Measurements from ENCODE around the gene CEP85. TPM values are rescaled to one million over a fixed set of nuclear protein-coding genes. Genes with fewer than 3 reads are reported as not detected.
A peak's percentile ranks its signal among the peaks of the same experiment; 100 is the strongest.

Gene CEP85
- total and polyA plus RNA-seq, 9 of the 15 experiments (the other 6 are each of a cell fraction or from before 2014, with no cell fraction given): 42.1 to 140 (median 92.6) TPM

DNA sequence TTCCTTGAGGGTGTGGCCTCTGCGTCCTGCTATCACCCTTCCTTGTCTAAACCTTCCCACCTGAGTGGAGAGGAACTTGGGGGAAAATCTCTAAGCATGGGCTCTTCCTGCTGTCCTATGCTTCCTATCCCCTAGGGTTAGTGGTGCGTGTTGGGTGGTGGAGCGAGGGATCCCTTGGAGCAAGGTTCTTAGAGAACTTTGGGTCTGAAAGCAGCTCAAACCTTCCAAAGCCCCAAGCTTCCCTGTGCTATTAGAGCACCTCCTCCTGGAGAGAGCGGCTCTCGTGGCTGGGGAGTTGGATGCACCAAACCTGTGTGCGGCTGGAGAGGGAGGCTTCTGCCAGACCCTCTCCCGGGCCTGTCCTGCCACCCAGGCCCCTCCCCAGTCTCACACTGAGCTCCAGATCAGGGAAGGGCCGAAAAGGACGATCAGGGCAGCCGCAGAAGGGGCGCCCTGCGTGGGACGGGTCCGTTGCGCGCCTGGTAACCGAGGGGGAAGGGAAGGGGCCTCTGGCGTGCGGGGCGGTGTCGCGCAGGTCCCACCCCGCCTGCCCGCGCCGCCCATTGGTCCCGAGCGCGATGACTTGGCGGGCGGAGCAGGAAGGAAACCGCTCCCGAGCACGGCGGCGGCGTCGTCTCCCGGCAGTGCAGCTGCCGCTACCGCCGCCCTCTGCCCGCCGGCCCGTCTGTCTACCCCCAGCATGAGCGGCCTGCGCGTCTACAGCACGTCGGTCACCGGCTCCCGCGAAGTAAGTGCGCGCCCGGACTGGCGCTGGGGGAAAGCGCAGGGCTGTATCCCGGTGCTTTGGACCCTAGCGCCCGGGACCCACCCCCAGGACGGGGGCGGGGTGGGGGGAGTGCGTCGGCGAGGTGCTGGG, 45.7 kb downstream of the CEP85 start, which contains the start of gene SH3BGRL3 (continued):
- peak; percentile 47; the same call in 1 of the 2 replicates for TF ChIP-seq ZNF263 (CRISPR knock-in tag; IDR thresholded peaks at IDR 0.05; ENCODE audit: borderline replicate concordance)
- no peak for TF ChIP-seq BRF1 (IDR thresholded peaks at IDR 0.05; ENCODE audit: borderline replicate concordance, extremely low read depth, insufficient read length)
- peak; percentile 84 for TF ChIP-seq POLR2A (conservative IDR thresholded peaks at IDR 0.05)
- TF ChIP-seq ESRRA (IDR thresholded peaks at IDR 0.05; ENCODE audit: borderline replicate concordance, low read depth): no peak
- TF ChIP-seq MCM2 (IDR thresholded peaks at IDR 0.05; ENCODE audit: low read depth): no peak
- no peak for TF ChIP-seq ZBED1 (IDR thresholded peaks at IDR 0.05)
- TF ChIP-seq EWSR1 (IDR thresholded peaks at IDR 0.05; ENCODE audit: borderline replicate concordance, low read depth, partially characterized antibody): no peak
- TF ChIP-seq NELFE (IDR thresholded peaks at IDR 0.05; ENCODE audit: insufficient read depth, insufficient read length): no peak
- TF ChIP-seq, protein P1, sequence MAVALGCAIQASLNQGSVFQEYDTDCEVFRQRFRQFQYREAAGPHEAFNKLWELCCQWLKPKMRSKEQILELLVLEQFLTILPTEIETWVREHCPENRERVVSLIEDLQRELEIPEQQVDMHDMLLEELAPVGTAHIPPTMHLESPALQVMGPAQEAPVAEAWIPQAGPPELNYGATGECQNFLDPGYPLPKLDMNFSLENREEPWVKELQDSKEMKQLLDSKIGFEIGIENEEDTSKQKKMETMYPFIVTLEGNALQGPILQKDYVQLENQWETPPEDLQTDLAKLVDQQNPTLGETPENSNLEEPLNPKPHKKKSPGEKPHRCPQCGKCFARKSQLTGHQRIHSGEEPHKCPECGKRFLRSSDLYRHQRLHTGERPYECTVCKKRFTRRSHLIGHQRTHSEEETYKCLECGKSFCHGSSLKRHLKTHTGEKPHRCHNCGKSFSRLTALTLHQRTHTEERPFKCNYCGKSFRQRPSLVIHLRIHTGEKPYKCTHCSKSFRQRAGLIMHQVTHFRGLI (CRISPR knock-in tag; IDR thresholded peaks at IDR 0.05): no peak
- TF ChIP-seq, protein P2, sequence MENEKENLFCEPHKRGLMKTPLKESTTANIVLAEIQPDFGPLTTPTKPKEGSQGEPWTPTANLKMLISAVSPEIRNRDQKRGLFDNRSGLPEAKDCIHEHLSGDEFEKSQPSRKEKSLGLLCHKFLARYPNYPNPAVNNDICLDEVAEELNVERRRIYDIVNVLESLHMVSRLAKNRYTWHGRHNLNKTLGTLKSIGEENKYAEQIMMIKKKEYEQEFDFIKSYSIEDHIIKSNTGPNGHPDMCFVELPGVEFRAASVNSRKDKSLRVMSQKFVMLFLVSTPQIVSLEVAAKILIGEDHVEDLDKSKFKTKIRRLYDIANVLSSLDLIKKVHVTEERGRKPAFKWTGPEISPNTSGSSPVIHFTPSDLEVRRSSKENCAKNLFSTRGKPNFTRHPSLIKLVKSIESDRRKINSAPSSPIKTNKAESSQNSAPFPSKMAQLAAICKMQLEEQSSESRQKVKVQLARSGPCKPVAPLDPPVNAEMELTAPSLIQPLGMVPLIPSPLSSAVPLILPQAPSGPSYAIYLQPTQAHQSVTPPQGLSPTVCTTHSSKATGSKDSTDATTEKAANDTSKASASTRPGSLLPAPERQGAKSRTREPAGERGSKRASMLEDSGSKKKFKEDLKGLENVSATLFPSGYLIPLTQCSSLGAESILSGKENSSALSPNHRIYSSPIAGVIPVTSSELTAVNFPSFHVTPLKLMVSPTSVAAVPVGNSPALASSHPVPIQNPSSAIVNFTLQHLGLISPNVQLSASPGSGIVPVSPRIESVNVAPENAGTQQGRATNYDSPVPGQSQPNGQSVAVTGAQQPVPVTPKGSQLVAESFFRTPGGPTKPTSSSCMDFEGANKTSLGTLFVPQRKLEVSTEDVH (IDR thresholded peaks at IDR 0.05; ENCODE audit: low read depth, partially characterized antibody): peak; percentile 76
- TF ChIP-seq THRAP3 (IDR thresholded peaks at IDR 0.05; ENCODE audit: borderline replicate concordance): no peak; the same call in 1 of the 2 replicates
- TF ChIP-seq, protein P3, sequence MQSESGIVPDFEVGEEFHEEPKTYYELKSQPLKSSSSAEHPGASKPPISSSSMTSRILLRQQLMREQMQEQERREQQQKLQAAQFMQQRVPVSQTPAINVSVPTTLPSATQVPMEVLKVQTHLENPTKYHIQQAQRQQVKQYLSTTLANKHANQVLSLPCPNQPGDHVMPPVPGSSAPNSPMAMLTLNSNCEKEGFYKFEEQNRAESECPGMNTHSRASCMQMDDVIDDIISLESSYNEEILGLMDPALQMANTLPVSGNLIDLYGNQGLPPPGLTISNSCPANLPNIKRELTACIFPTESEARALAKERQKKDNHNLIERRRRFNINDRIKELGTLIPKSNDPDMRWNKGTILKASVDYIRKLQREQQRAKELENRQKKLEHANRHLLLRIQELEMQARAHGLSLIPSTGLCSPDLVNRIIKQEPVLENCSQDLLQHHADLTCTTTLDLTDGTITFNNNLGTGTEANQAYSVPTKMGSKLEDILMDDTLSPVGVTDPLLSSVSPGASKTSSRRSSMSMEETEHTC (IDR thresholded peaks at IDR 0.05): peak; percentile 56; the same call in 1 of the 2 replicates
- TF ChIP-seq HOXB6 (CRISPR knock-in tag; IDR thresholded peaks at IDR 0.05; ENCODE audit: borderline replicate concordance): no peak
- no peak for TF ChIP-seq ZNF668 (CRISPR knock-in tag; IDR thresholded peaks at IDR 0.05)
- TF ChIP-seq SLC30A9 (CRISPR knock-in tag; IDR thresholded peaks at IDR 0.05): no peak
- TF ChIP-seq CHD1 (IDR thresholded peaks at IDR 0.05; ENCODE audit: low read length): peak; percentile 91
- TF ChIP-seq, protein P4, sequence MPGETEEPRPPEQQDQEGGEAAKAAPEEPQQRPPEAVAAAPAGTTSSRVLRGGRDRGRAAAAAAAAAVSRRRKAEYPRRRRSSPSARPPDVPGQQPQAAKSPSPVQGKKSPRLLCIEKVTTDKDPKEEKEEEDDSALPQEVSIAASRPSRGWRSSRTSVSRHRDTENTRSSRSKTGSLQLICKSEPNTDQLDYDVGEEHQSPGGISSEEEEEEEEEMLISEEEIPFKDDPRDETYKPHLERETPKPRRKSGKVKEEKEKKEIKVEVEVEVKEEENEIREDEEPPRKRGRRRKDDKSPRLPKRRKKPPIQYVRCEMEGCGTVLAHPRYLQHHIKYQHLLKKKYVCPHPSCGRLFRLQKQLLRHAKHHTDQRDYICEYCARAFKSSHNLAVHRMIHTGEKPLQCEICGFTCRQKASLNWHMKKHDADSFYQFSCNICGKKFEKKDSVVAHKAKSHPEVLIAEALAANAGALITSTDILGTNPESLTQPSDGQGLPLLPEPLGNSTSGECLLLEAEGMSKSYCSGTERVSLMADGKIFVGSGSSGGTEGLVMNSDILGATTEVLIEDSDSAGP (CRISPR knock-in tag; IDR thresholded peaks at IDR 0.05): no peak
- TF ChIP-seq, protein P5, sequence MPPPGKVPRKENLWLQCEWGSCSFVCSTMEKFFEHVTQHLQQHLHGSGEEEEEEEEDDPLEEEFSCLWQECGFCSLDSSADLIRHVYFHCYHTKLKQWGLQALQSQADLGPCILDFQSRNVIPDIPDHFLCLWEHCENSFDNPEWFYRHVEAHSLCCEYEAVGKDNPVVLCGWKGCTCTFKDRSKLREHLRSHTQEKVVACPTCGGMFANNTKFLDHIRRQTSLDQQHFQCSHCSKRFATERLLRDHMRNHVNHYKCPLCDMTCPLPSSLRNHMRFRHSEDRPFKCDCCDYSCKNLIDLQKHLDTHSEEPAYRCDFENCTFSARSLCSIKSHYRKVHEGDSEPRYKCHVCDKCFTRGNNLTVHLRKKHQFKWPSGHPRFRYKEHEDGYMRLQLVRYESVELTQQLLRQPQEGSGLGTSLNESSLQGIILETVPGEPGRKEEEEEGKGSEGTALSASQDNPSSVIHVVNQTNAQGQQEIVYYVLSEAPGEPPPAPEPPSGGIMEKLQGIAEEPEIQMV (tag; conservative IDR thresholded peaks at IDR 0.05; ENCODE audit: low read depth): no peak

Data from K562 (cell line).